Measurements from ENCODE around the gene ATP2B3.

GRCh38 chrX:153522259-153522658 lies 4.8 kb downstream of the ATP2B3 start:
- TF ChIP-seq, protein P1, sequence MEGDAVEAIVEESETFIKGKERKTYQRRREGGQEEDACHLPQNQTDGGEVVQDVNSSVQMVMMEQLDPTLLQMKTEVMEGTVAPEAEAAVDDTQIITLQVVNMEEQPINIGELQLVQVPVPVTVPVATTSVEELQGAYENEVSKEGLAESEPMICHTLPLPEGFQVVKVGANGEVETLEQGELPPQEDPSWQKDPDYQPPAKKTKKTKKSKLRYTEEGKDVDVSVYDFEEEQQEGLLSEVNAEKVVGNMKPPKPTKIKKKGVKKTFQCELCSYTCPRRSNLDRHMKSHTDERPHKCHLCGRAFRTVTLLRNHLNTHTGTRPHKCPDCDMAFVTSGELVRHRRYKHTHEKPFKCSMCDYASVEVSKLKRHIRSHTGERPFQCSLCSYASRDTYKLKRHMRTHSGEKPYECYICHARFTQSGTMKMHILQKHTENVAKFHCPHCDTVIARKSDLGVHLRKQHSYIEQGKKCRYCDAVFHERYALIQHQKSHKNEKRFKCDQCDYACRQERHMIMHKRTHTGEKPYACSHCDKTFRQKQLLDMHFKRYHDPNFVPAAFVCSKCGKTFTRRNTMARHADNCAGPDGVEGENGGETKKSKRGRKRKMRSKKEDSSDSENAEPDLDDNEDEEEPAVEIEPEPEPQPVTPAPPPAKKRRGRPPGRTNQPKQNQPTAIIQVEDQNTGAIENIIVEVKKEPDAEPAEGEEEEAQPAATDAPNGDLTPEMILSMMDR (IDR thresholded peaks at IDR 0.05): no peak
- TF ChIP-seq REST (IDR thresholded peaks at IDR 0.05; ENCODE audit: insufficient read depth in 1 of 2, low read depth in 2 of 2, low read length in 1 of 2): no peak

Data from Panc1 (cell line).